HEK293 (cell line): ENCODE data around the gene BPI.

ENCODE experiments used
- CTCF ChIA-PET: fragments of 350-600 bp; formaldehyde crosslinking; extraction: SDS; loops from one replicate; lab custom pipeline; 2021; ENCODE audit warnings: antibody characterized with exemption; lab: Yijun Ruan, JAX
- POLR2A ChIA-PET: fragments of 300-600 bp; formaldehyde crosslinking; extraction: SDS; loops from one replicate; lab custom pipeline; 2020; ENCODE audit warnings: antibody characterized with exemption, inconsistent platforms; lab: Yijun Ruan, JAX
- H3K27ac ChIP-seq: fragments of 200-500 bp; sonication (Bioruptor generic); 2 replicates; pipeline ENCODE4 v1.5.1; 2014; ENCODE audit warnings: low read depth, low read length, control low read depth, inconsistent platforms; ENCODE audit errors: extremely low read depth
- H3K36me3 ChIP-seq, 2 experiments: fragments of 200-500 bp in 1 of 2; sonication (Bioruptor generic) in 1 of 2; 1 replicate in 1 of 2; 2 replicates in 1 of 2; pipeline ENCODE4 v1.5.1; 2014 to 2017; ENCODE audit warnings: inconsistent platforms in 2 of 2, low read length in 2 of 2; ENCODE audit not compliant: control insufficient read depth in 2 of 2, insufficient read depth in 1 of 2
- H3K4me1 ChIP-seq: fragments of 200-500 bp; sonication (Bioruptor generic); 2 replicates; pipeline ENCODE4 v1.5.1; 2014; ENCODE audit warnings: mild to moderate bottlenecking, low read length, inconsistent platforms; ENCODE audit not compliant: control insufficient read depth, insufficient read depth
- H3K4me3 ChIP-seq: 2 replicates; pipeline ENCODE4 v1.5.1; 2011; ENCODE audit warnings: low read depth, mild to moderate bottlenecking, control low read depth, low read length, moderate library complexity
- H3K9me3 ChIP-seq: fragments of 200-500 bp; sonication (Bioruptor generic); 2 replicates; pipeline ENCODE4 v1.5.1; 2014; ENCODE audit warnings: low read depth, low read length, inconsistent platforms; ENCODE audit not compliant: control insufficient read depth, insufficient read depth
- CTCF ChIP-seq: fragments of 450-650 bp; formaldehyde crosslinking; IDR thresholded peaks from 2 replicates; pipeline ENCODE4 v1.5.1; 2016; ENCODE audit warnings: missing biosample characterization, missing genetic modification characterization
- GLI2 ChIP-seq: fragments of 450-650 bp; formaldehyde crosslinking; IDR thresholded peaks from 2 replicates; pipeline ENCODE4; 2017; ENCODE audit warnings: missing biosample characterization, missing genetic modification characterization, low read depth, borderline replicate concordance
- GLIS2 ChIP-seq: fragments of 450-650 bp; formaldehyde crosslinking; IDR thresholded peaks from 2 replicates; pipeline ENCODE4 v1.5.1; 2016; ENCODE audit warnings: missing biosample characterization, missing genetic modification characterization
- PRDM10 ChIP-seq: fragments of 450-650 bp; formaldehyde crosslinking; IDR thresholded peaks from 2 replicates; pipeline ENCODE4 v1.5.1; 2016; ENCODE audit warnings: missing biosample characterization, missing genetic modification characterization
- WT1 ChIP-seq: fragments of 450-650 bp; formaldehyde crosslinking; IDR thresholded peaks from 2 replicates; pipeline ENCODE4 v1.5.1; 2016; ENCODE audit warnings: missing biosample characterization, missing genetic modification characterization
- ZIC2 ChIP-seq: fragments of 450-650 bp; formaldehyde crosslinking; IDR thresholded peaks from 2 replicates; pipeline ENCODE4 v1.5.1; 2016; ENCODE audit warnings: missing biosample characterization, missing genetic modification characterization
- ZNF324 ChIP-seq: fragments of 450-650 bp; formaldehyde crosslinking; IDR thresholded peaks from 2 replicates; pipeline ENCODE4 v1.5.1; 2016; ENCODE audit warnings: missing biosample characterization, missing genetic modification characterization
- ZNF548 ChIP-seq: fragments of 450-650 bp; formaldehyde crosslinking; IDR thresholded peaks from 2 replicates; pipeline ENCODE4 v1.5.1; 2016; ENCODE audit warnings: missing biosample characterization, missing genetic modification characterization
- ZNF549 ChIP-seq: fragments of 450-650 bp; IDR thresholded peaks from 2 replicates; pipeline ENCODE4 v1.5.1; 2018; ENCODE audit warnings: missing biosample characterization, missing genetic modification characterization, mild to moderate bottlenecking, inconsistent platforms, moderate library complexity
- ZNF623 ChIP-seq: fragments of 450-650 bp; formaldehyde crosslinking; IDR thresholded peaks from 2 replicates; pipeline ENCODE4 v1.5.1; 2016; ENCODE audit warnings: missing biosample characterization, missing genetic modification characterization
- ZNF654 ChIP-seq: fragments of 450-650 bp; formaldehyde crosslinking; IDR thresholded peaks from 2 replicates; pipeline ENCODE4 v1.5.1; 2016; ENCODE audit warnings: low read depth, missing biosample characterization, missing genetic modification characterization
- ZNF76 ChIP-seq: fragments of 450-650 bp; formaldehyde crosslinking; IDR thresholded peaks from 2 replicates; pipeline ENCODE4; 2016; ENCODE audit warnings: low read depth, missing biosample characterization, missing genetic modification characterization, borderline replicate concordance
- ZNF837 ChIP-seq: fragments of 450-650 bp; formaldehyde crosslinking; IDR thresholded peaks from 2 replicates; pipeline ENCODE4 v1.5.1; 2016; ENCODE audit warnings: missing biosample characterization, missing genetic modification characterization
- TF ChIP-seq, protein P1 (sequence below): fragments of 450-650 bp; formaldehyde crosslinking; IDR thresholded peaks from 2 replicates; pipeline ENCODE4 v1.5.1; 2016; ENCODE audit warnings: missing biosample characterization, missing genetic modification characterization

BPI gene

GRCh38 chr20:38300438-38300837, 3.5 kb upstream of the BPI start:
- ChIA-PET POLR2A (no interaction called here), CTCF (interaction anchor here (0.7 to 0.9 kb wide), 4 partner anchors 10 to 929 kb away, joined by 3 to 4 read pairs (median 3); no protein-coding TSS in a partner anchor)
- Histone ChIP-seq H3K27ac (no peak overlapping the region), H3K4me3 (no peak overlapping the region), H3K4me1 (no peaks in the 10 kb centered on the region), H3K9me3 (no peaks in the 10 kb centered on the region), H3K36me3 (no peaks in the 10 kb centered on the region)
- TF ChIP-seq ZNF623 (tag by site-specific recombination), result no peak
- no peak for TF ChIP-seq ZNF76 (tag by site-specific recombination)
- TF ChIP-seq, protein P1, sequence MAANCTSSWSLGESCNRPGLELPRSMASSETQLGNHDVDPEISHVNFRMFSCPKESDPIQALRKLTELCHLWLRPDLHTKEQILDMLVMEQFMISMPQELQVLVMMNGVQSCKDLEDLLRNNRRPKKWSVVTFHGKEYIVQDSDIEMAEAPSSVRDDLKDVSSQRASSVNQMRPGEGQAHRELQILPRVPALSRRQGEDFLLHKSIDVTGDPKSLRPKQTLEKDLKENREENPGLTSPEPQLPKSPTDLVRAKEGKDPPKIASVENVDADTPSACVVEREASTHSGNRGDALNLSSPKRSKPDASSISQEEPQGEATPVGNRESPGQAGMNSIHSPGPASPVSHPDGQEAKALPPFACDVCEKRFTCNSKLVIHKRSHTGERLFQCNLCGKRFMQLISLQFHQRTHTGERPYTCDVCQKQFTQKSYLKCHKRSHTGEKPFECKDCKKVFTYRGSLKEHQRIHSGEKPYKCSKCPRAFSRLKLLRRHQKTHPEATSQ, result no peak
- TF ChIP-seq, all 188 proteins: peak for 0

DNA sequence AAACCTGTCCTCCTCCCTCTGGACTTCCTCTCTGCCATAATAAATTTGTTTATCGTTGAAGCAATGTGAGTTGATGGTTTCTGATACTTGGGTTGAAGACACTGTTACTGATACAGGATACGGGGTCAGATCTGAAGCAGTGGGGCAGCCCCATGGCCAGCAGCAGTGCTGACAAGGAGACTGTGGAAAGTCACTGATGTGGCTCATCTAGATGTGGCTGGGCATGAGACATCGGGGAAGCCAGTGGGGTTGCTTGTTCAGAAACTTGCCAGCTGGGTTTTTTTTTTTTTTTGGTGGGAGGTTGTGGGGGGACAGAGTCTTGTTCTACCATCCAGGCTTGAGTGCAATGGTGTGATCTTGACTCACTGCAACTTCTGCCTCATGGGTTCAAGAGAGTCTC, 2.6 kb upstream of the BPI start:
- Histone ChIP-seq H3K4me1 (no peaks in the 10 kb centered on the region), H3K36me3 (no peaks in the 10 kb centered on the region), H3K27ac (no peak overlapping the region)
- CTCF ChIA-PET, result interaction anchor here (1.7 kb wide), 1 partner anchor 10 kb away, joined by 5 read pairs; no protein-coding TSS in a partner anchor
- POLR2A ChIA-PET, result no interaction called here
- TF ChIP-seq ZNF548 (tag by site-specific recombination) (no peak), GLI2 (tag by site-specific recombination) (no peak)
- TF ChIP-seq, all 188 proteins: peak for 0
- Histone ChIP-seq H3K4me3 (no peak overlapping the region), H3K9me3 (no peaks in the 10 kb centered on the region)

GRCh38 chr20:38302786-38303185, 1.2 kb upstream of the BPI start:
- Histone ChIP-seq H3K36me3 (no peaks in the 10 kb centered on the region), H3K27ac (no peak overlapping the region), H3K4me1 (no peaks in the 10 kb centered on the region), H3K4me3 (no peak overlapping the region)
- CTCF ChIA-PET, result interaction anchor here (0.7 to 1.1 kb wide), 2 partner anchors 245 to 348 kb away, joined by 3 read pairs; no protein-coding TSS in a partner anchor
- POLR2A ChIA-PET, result no interaction called here
- TF ChIP-seq PRDM10 (tag by site-specific recombination), result no peak
- 0 out of 2 replicates have a peak, but pooled peaks have one; percentile 9 for TF ChIP-seq ZIC2 (tag by site-specific recombination)
- TF ChIP-seq, all 188 proteins: peak for 1
- no peaks in the 10 kb centered on the region for H3K9me3 ChIP-seq

DNA sequence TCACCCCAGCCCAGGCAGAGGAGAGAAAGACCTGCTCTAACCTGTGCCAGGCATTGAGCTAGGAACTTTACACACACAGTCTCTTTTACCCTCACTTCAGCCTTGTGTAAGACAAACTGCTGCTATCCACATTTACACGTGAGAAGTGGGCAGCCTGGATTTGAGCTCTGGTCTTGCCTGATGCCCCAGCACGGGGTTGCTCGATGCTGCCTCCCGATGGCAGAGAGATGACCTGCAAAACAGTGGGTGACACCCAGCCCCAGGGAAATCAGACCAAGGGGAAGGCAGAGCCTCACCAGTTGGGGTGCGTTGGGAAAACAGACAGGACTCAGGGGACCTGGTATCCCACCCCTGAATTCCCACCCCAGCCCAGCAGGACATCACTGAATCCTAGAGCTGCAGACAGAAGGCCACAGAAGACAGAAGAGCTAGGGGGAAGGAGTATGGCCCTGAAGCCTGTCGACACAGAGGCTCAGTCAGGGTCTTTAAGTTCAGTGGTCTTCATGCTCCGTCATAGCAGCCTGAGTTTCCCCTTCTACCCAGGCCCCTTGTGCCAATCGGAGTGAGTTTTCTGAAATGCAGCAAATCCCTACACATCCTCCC, 990 bp downstream of the BPI start:
- POLR2A ChIA-PET, result interaction anchor here (0.5 kb wide), 1 partner anchor 256 kb away, joined by 3 read pairs; no protein-coding TSS in a partner anchor

More for the DNA sequence above, 990 bp downstream of the BPI start:
- H3K27ac ChIP-seq, result no peak overlapping the region
- TF ChIP-seq WT1 (tag by site-specific recombination) (no peak), ZNF324 (no peak), ZNF654 (tag by site-specific recombination) (peak; percentile 17), ZNF549 (tag by site-specific recombination) (no peak), GLIS2 (tag by site-specific recombination) (no peak), ZNF837 (tag by site-specific recombination) (no peak), CTCF (0 out of 2 replicates have a peak, but pooled peaks have one; percentile 13)
- no peaks in the 10 kb centered on the region for H3K9me3 ChIP-seq
- CTCF ChIA-PET, result interaction anchor here (0.6 to 1.9 kb wide), 14 partner anchors 10 to 940 kb away, joined by 3 to 5 read pairs (median 4); no protein-coding TSS in a partner anchor
- no peaks in the 10 kb centered on the region for H3K4me1 ChIP-seq
- no peaks in the 10 kb centered on the region for H3K36me3 ChIP-seq
- H3K4me3 ChIP-seq, result no peak overlapping the region
